BJ (cell line): ENCODE results near the gene TPRN. TPM values are rescaled to one million over a fixed set of nuclear protein-coding genes. Genes with fewer than 3 reads are reported as not detected.

ENCODE experiments used
- CTCF ChIA-PET: fragments of 350-600 bp; formaldehyde crosslinking; extraction: SDS; loops from one replicate; lab custom pipeline; 2021; ENCODE audit warnings: antibody characterized with exemption, inconsistent platforms; lab: Yijun Ruan, JAX
- POLR2A ChIA-PET: fragments of 300-600 bp; sonication (Branson Sonifier 250); formaldehyde crosslinking; extraction: SDS; loops from one replicate; lab custom pipeline; 2021; ENCODE audit warnings: antibody characterized with exemption; lab: Charles Lee
- DNase-seq: peaks from one replicate; pipeline ENCODE4 v3.0.0-alpha.2; 2011; ENCODE audit warnings: low read depth
- H3K27me3 ChIP-seq: 2 replicates; pipeline ENCODE4 v1.6.0; 2011; ENCODE audit warnings: low read length; ENCODE audit not compliant: control insufficient read depth, insufficient read depth
- H3K36me3 ChIP-seq: 2 replicates; pipeline ENCODE4 v1.5.1; 2011; ENCODE audit warnings: low read length; ENCODE audit not compliant: control insufficient read depth, insufficient read depth
- H3K4me3 ChIP-seq: 2 replicates; pipeline ENCODE4 v1.5.1; 2011; ENCODE audit warnings: low read depth, mild to moderate bottlenecking, control low read depth, low read length
- CTCF ChIP-seq: IDR thresholded peaks from 2 replicates; pipeline ENCODE4 v1.5.1; 2011; ENCODE audit warnings: low read depth, mild to moderate bottlenecking, control low read depth, inconsistent platforms, low read length, moderate library complexity; ENCODE audit not compliant: insufficient read depth
- polyA plus RNA-seq: library from polyadenylated mRNA; depleted of rRNA; stranded (reverse); fragments of >200 nt; gene quantifications from 2 replicates; pipeline ENCODE4 v1.2.3, GENCODE V29; 2011

TPRN gene
- polyA plus RNA-seq, 1 experiment: 3.5 TPM

- H3K4me3 ChIP-seq: peak within 1 kb of the TSS; percentile 86
- TF ChIP-seq CTCF: peak; percentile 14; the same call in 1 of the 2 replicates
- no peaks in the 10 kb centered on the region; the same call in 1 of the 2 replicates for H3K36me3 ChIP-seq
- POLR2A ChIA-PET: interaction anchor here (0.6 to 0.8 kb wide), 2 partner anchors 20 to 222 kb away, joined by 3 to 7 read pairs; no protein-coding TSS in a partner anchor
- CTCF ChIA-PET: interaction anchor here (0.6 to 5.6 kb wide), 5 partner anchors 15 to 193 kb away, joined by 3 to 36 read pairs (median 3); partner anchors contain the start of gene NPDC1
- H3K27me3 ChIP-seq: no peaks in the 10 kb centered on the region
- no peak for DNase-seq
Measured at GRCh38 chr9:137222190-137223077, 21.9 kb upstream of the TPRN start, which contains the start of gene RNF208. RNF208 (minus strand) TSS chr9:137222240; CDS start chr9:137221212, 1,028 bp downstream.

- POLR2A ChIA-PET: no interaction called here
- CTCF ChIA-PET: interaction anchor here (5.6 kb wide), 1 partner anchor 15 kb away, joined by 36 read pairs; no protein-coding TSS in a partner anchor
- no peaks in the 10 kb centered on the region; the same call in none of the 2 replicates for H3K36me3 ChIP-seq
- DNase-seq: no peak
- H3K27me3 ChIP-seq: no peaks in the 10 kb centered on the region
- TF ChIP-seq CTCF: no peak
- peak overlapping the region; percentile 86 for H3K4me3 ChIP-seq
Measured at GRCh38 chr9:137221506-137222111, 21.1 kb upstream of the TPRN start.

GRCh38 chr9:137221095-137221505 is 20.6 kb upstream of the TPRN start:
- no peak for TF ChIP-seq CTCF
- POLR2A ChIA-PET: no interaction called here
- Histone ChIP-seq H3K36me3 (no peaks in the 10 kb centered on the region; the same call in none of the 2 replicates), H3K4me3 (no peak overlapping the region), H3K27me3 (no peaks in the 10 kb centered on the region)
- CTCF ChIA-PET: interaction anchor here (5.6 kb wide), 1 partner anchor 16 kb away, joined by 36 read pairs; no protein-coding TSS in a partner anchor
- no peak for DNase-seq

- H3K27me3 ChIP-seq: no peaks in the 10 kb centered on the region
- POLR2A ChIA-PET: no interaction called here
- DNase-seq: no peak
- CTCF ChIA-PET: interaction anchor here (5.6 kb wide), 1 partner anchor 16 kb away, joined by 36 read pairs; no protein-coding TSS in a partner anchor
- no peaks in the 10 kb centered on the region; the same call in none of the 2 replicates for H3K36me3 ChIP-seq
- no peak for TF ChIP-seq CTCF
- H3K4me3 ChIP-seq: no peak overlapping the region
Measured at GRCh38 chr9:137220317-137221094, 20.0 kb upstream of the TPRN start.
